Measurements from ENCODE around the gene ZSWIM5. TPM values are rescaled to one million over a fixed set of nuclear protein-coding genes. Genes with fewer than 3 reads are reported as not detected.
"Not testable (repeated sequence)": the region's sequence is repeated elsewhere in the genome, so short reads cannot be mapped to it uniquely, and the experiment has no call there.

Gene ZSWIM5
- total and polyA plus RNA-seq, 2 experiments from 2014 or later = 2.0 to 4.0 TPM

DNA sequence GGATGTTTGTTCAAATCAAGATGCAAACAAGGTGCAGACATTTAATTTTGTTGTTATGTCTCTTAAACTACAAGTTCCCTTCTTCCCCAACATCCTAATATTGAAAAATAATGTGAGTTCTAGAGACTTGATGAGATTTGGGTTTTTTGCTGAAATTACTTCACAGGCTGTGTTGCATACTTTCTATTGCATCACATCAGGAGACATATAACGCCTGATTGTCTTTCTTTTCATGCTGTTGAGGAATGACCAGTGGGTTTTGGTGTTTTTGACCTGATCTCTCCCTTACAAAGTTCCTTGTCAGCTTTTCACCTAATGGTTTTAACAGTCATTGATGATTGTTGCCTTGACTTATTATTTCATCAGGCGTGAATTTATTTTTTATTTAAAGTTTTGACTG, 111.0 kb downstream of the ZSWIM5 start:
- no peak for DNase-seq (ENCODE audit: low spot score)
- TF ChIP-seq EZH2 (IDR thresholded peaks at IDR 0.05; ENCODE audit: borderline replicate concordance) (no peak), EZH2phosphoT487 (IDR thresholded peaks at IDR 0.05; ENCODE audit: low read depth, severe bottlenecking, unreplicated experiment) (no peak)
- TF ChIP-seq, protein P1, sequence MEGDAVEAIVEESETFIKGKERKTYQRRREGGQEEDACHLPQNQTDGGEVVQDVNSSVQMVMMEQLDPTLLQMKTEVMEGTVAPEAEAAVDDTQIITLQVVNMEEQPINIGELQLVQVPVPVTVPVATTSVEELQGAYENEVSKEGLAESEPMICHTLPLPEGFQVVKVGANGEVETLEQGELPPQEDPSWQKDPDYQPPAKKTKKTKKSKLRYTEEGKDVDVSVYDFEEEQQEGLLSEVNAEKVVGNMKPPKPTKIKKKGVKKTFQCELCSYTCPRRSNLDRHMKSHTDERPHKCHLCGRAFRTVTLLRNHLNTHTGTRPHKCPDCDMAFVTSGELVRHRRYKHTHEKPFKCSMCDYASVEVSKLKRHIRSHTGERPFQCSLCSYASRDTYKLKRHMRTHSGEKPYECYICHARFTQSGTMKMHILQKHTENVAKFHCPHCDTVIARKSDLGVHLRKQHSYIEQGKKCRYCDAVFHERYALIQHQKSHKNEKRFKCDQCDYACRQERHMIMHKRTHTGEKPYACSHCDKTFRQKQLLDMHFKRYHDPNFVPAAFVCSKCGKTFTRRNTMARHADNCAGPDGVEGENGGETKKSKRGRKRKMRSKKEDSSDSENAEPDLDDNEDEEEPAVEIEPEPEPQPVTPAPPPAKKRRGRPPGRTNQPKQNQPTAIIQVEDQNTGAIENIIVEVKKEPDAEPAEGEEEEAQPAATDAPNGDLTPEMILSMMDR (IDR thresholded peaks at IDR 0.05; ENCODE audit: poor library complexity) = no peak
- Histone ChIP-seq H2AFZ (no peak overlapping the region), H4K20me1 (ENCODE audit: insufficient read depth, poor library complexity, severe bottlenecking) (no peaks in the 10 kb centered on the region), H3K27ac (no peak overlapping the region), H3K9me2 (replicated peaks; ENCODE audit: insufficient read depth) (no peaks in the 10 kb centered on the region), H3K4me3 (no peak overlapping the region), H3K79me2 (no peaks in the 10 kb centered on the region), H3K4me1 (ENCODE audit: insufficient read depth) (no peaks in the 10 kb centered on the region), H3K9me3 (ENCODE audit: low read depth) (no peaks in the 10 kb centered on the region), H3K27me3 (no peaks in the 10 kb centered on the region), H3K4me2 (no peak overlapping the region), H3K36me3 (replicated peaks; ENCODE audit: insufficient read depth, low read depth) (no peaks in the 10 kb centered on the region)
- 86% methylated on average over 2 of the region's 2 CpGs for WGBS (ENCODE audit: low lambda C conversion rate, missing lambda C conversion rate)

DNA sequence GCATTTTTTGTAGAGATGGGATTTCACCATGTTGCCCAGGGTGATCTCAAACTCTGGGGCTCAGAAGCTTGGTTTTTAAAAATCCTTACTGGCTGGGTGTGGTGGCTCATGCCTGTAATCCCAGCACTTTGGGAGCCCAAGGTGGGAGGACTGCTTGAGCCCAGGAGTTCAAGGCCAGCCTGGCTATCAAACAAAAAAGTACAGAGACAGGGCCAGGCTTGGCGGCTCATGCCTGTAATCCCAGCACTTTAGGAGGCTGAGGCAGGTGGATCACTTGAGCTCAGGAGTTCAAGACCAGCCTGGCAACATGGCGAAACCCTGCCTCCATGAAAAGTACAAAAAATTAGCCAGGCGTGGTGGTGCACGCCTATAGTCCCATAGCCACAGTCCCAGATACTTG, 112.0 kb downstream of the ZSWIM5 start:
- H3K4me2 ChIP-seq; H3K4me1 ChIP-seq (ENCODE audit: insufficient read depth); H3K36me3 ChIP-seq (replicated peaks; ENCODE audit: insufficient read depth, low read depth); H3K4me3 ChIP-seq; H3K79me2 ChIP-seq; DNase-seq (ENCODE audit: low spot score); H3K9me3 ChIP-seq (ENCODE audit: low read depth); H2AFZ ChIP-seq; H4K20me1 ChIP-seq (ENCODE audit: insufficient read depth, poor library complexity, severe bottlenecking); H3K9me2 ChIP-seq (replicated peaks; ENCODE audit: insufficient read depth); H3K27ac ChIP-seq; H3K27me3 ChIP-seq: not testable (repeated sequence)
- WGBS (ENCODE audit: low lambda C conversion rate, missing lambda C conversion rate) = 96% methylated on average over 4 of the region's 4 CpGs

DNA sequence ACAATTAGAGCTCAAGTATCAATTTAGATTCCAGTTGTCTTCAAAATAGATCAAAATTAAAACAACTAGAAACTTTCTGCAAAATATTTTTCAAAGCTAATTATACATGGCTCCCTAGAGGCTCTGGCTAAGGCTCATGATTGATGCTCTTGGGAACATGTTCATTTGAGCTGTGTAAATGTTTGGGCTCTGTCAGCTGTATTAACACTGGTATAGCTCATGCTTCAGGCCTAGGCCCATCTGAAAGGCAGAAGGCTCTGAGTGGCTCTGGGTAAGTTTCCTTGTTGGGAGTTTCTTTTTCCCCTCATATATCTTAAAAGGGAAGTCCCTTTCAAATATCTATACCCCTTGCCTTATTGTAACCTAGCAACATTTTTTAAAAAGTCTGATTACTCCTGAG, 113.1 kb downstream of the ZSWIM5 start:
- TF ChIP-seq EZH2phosphoT487 (IDR thresholded peaks at IDR 0.05; ENCODE audit: low read depth, severe bottlenecking, unreplicated experiment) (no peak), EZH2 (IDR thresholded peaks at IDR 0.05; ENCODE audit: borderline replicate concordance) (no peak)
- TF ChIP-seq, protein P1 (IDR thresholded peaks at IDR 0.05; ENCODE audit: poor library complexity) = no peak
- no peak overlapping the region for H3K27ac ChIP-seq
- no peak overlapping the region for H3K4me2 ChIP-seq
- no peaks in the 10 kb centered on the region for H4K20me1 ChIP-seq (ENCODE audit: insufficient read depth, poor library complexity, severe bottlenecking)
- no peaks in the 10 kb centered on the region for H3K27me3 ChIP-seq
- no peak overlapping the region for H3K4me3 ChIP-seq
- H3K9me3 ChIP-seq (ENCODE audit: low read depth) = no peaks in the 10 kb centered on the region
- no peak overlapping the region for H2AFZ ChIP-seq
- no peaks in the 10 kb centered on the region for H3K79me2 ChIP-seq
- no peaks in the 10 kb centered on the region for H3K36me3 ChIP-seq (replicated peaks; ENCODE audit: insufficient read depth, low read depth)
- no peaks in the 10 kb centered on the region for H3K9me2 ChIP-seq (replicated peaks; ENCODE audit: insufficient read depth)
- H3K4me1 ChIP-seq (ENCODE audit: insufficient read depth) = no peaks in the 10 kb centered on the region
- no peak for DNase-seq (ENCODE audit: low spot score)

DNA sequence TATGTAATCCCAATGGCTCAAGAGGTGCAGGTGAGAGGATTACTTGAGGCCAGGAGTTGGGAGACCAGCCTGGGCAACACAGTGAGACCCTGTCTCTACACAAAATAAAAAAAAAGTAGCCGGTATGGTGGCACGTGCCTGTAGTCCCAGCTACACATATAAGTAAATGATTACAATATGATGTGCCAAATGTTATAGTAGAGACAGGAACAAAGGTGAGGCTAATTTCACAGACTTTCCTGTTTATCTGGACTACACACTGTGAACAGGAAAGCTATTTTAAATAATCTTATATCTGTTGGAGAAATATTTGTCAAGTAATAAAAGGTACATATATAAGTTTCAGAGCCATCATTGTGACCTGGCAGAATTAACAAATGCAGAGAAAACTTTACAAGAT, 116.7 kb downstream of the ZSWIM5 start:
- no peak for TF ChIP-seq EZH2phosphoT487 (IDR thresholded peaks at IDR 0.05; ENCODE audit: low read depth, severe bottlenecking, unreplicated experiment)
- Histone ChIP-seq H3K27ac (no peak overlapping the region), H3K4me3 (no peak overlapping the region), H3K4me1 (ENCODE audit: insufficient read depth) (no peaks in the 10 kb centered on the region), H3K27me3 (no peaks in the 10 kb centered on the region), H3K36me3 (replicated peaks; ENCODE audit: insufficient read depth, low read depth) (no peaks in the 10 kb centered on the region), H2AFZ (no peak overlapping the region), H3K9me2 (replicated peaks; ENCODE audit: insufficient read depth) (no peaks in the 10 kb centered on the region), H4K20me1 (ENCODE audit: insufficient read depth, poor library complexity, severe bottlenecking) (no peaks in the 10 kb centered on the region), H3K9me3 (ENCODE audit: low read depth) (no peaks in the 10 kb centered on the region), H3K79me2 (no peaks in the 10 kb centered on the region), H3K4me2 (no peak overlapping the region)
- DNase-seq (ENCODE audit: low spot score) = no peak
- WGBS (ENCODE audit: low lambda C conversion rate, missing lambda C conversion rate) = 75% methylated on average over 2 of the region's 2 CpGs

DNA sequence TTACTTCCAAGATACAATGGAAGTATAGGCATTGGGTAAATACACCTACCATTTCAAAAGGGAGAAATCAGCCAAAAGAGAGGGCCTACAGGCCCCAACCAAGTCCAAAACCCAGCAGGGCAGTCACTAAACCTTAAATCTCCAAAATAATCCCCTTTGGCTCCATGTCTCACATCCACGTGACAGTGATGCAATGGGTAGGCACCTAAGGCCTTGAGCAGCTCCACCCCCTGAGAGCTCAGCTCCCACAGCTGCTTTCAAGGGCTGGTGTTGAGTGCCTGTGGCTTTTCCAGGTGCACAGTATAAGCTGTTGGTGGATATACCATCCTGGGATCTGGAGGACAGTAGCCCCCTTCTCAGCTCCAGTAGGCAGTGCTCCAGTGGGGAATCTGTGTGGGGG, 121.8 kb downstream of the ZSWIM5 start:
- H3K9me3 ChIP-seq (ENCODE audit: low read depth) = no peaks in the 10 kb centered on the region
- no peak overlapping the region for H3K4me3 ChIP-seq
- H3K9me2 ChIP-seq (replicated peaks; ENCODE audit: insufficient read depth) = no peaks in the 10 kb centered on the region
- no peaks in the 10 kb centered on the region for H3K36me3 ChIP-seq (replicated peaks; ENCODE audit: insufficient read depth, low read depth)
- WGBS (ENCODE audit: low lambda C conversion rate, missing lambda C conversion rate) = 100% methylated on average over 1 of the region's 1 CpG
- H3K27ac ChIP-seq = no peak overlapping the region
- TF ChIP-seq EZH2 (IDR thresholded peaks at IDR 0.05; ENCODE audit: borderline replicate concordance) (no peak), EZH2phosphoT487 (IDR thresholded peaks at IDR 0.05; ENCODE audit: low read depth, severe bottlenecking, unreplicated experiment) (no peak)
- TF ChIP-seq, protein P1 (IDR thresholded peaks at IDR 0.05; ENCODE audit: poor library complexity) = no peak
- no peak for DNase-seq (ENCODE audit: low spot score)
- no peaks in the 10 kb centered on the region for H3K79me2 ChIP-seq
- H2AFZ ChIP-seq = no peak overlapping the region
- H3K27me3 ChIP-seq = no peaks in the 10 kb centered on the region
- no peaks in the 10 kb centered on the region for H3K4me1 ChIP-seq (ENCODE audit: insufficient read depth)
- no peak overlapping the region for H3K4me2 ChIP-seq
- H4K20me1 ChIP-seq (ENCODE audit: insufficient read depth, poor library complexity, severe bottlenecking) = no peaks in the 10 kb centered on the region

Measured in hepatocyte (in vitro differentiated cells).